HG02973 (cell line): ENCODE results near the gene C6orf52.
"Not testable (repeated sequence)": the region's sequence is repeated elsewhere in the genome, so short reads cannot be mapped to it uniquely, and the experiment has no call there.

Experiments
- ATAC-seq: cut with Tn5 transposase; IDR thresholded peaks from one replicate; pipeline ENCODE4 v1.9.1; 2021; ENCODE audit warnings: moderate library complexity; ENCODE audit not compliant: unreplicated experiment

The C6orf52 gene

GRCh38 chr6:10696655-10697054 is 2.2 kb upstream of the C6orf52 start:
- no peak for ATAC-seq

GRCh38 chr6:10695086-10695657 is 756 bp upstream of the C6orf52 start:
- ATAC-seq = no peak

GRCh38 chr6:10692965-10693538 is 1.4 kb downstream of the C6orf52 start:
- ATAC-seq = no peak

GRCh38 chr6:10690651-10691445 is 3.6 kb downstream of the C6orf52 start:
- no peak for ATAC-seq

- no peak for ATAC-seq
These were observed 6.8 kb downstream of the C6orf52 start for GRCh38 chr6:10687582-10687981.

GRCh38 chr6:10686901-10687300 is 7.5 kb downstream of the C6orf52 start:
- no peak for ATAC-seq

- no peak for ATAC-seq
These were observed 9.1 kb downstream of the C6orf52 start for GRCh38 chr6:10685092-10685915.

- no peak for ATAC-seq
These were observed 9.8 kb downstream of the C6orf52 start for GRCh38 chr6:10684618-10685017.

- no peak for ATAC-seq
These were observed 11.9 kb downstream of the C6orf52 start for GRCh38 chr6:10682355-10682988.

- no peak for ATAC-seq
These were observed 12.6 kb downstream of the C6orf52 start for GRCh38 chr6:10681795-10682194.

GRCh38 chr6:10678456-10678855 is 16.0 kb downstream of the C6orf52 start:
- ATAC-seq = no peak

GRCh38 chr6:10676403-10676802 is 18.0 kb downstream of the C6orf52 start:
- ATAC-seq = no peak

- no peak for ATAC-seq
These were observed 26.1 kb downstream of the C6orf52 start for GRCh38 chr6:10668126-10668917.

- not testable (repeated sequence) for ATAC-seq
These were observed 28.8 kb downstream of the C6orf52 start for GRCh38 chr6:10665595-10665994.

GRCh38 chr6:10662742-10663141 is 31.7 kb downstream of the C6orf52 start:
- ATAC-seq = no peak

GRCh38 chr6:10662207-10662606 is 32.2 kb downstream of the C6orf52 start:
- ATAC-seq = no peak

GRCh38 chr6:10660431-10661191 is 33.8 kb downstream of the C6orf52 start:
- not testable (repeated sequence) for ATAC-seq

- ATAC-seq = no peak
These were observed 34.6 kb downstream of the C6orf52 start for GRCh38 chr6:10659699-10660348.
